IPS DF 4.7 (cell line): ENCODE results near the gene SGK2.

Experiments used
- DNase-seq: peaks from one replicate; pipeline ENCODE4 v3.0.0-alpha.2; 2013; ENCODE audit warnings: low spot score; ENCODE audit errors: extremely low read depth

The SGK2 gene

DNA sequence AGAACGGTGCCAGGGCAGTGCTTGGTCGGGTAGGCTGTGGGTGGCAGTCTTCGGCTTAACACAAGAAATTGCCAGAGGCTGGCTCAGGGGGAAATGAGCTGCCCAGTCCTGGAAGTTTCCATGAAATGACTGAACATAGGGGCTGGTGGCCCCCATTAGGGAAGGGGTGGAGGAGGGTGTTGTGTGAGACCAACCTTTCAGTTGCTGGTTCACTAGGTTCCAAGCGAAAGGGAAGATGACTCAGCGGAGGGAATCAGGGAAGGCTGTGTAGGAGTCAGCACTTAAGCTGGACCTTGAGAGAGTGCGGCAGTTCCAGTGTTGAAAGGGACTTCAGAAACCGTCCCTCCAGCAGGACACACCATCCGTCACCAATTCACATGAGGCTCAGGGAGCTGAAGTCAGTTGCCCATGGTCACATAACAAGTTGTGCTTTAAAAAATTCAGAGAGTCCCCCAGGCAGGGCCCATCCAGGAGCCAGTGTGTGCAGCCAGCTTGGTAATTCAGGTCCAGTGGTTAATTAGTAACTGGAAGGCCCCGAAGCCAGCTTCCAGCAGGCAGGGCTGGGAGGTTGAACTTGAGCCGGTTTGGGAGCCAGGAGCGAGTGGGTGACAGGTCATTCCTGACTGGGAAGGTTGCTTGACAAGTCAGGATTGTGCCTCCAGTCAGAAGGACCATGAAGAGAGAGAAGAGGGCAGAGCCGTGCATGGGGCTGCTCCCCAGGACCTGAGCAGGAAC is at the start of gene SGK2:
TSS of gene SGK2 (plus strand) at position 616 of the 735 bp plus-strand sequence. CDS start 7,469 bp downstream, outside the sequence.
- DNase-seq: no peak

DNA sequence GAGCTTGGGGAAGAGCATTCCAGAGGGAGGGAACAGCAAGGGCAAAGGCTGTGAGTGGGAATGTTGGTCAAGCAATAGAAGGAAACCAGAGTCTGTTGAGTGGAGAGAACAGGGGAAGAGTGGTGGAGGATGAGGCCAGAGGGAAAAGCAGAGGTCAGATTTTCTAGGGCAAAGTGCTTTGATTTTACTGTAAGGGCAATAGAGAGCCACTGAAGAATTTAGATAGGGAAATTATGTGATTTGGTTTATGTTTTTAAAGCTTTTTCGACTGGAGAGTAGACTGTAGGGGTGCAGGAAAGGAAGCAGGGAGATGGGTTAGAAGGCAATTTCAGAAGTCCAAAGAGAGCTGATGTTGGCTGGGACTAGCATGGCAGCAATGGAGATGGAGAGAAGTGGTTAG is 46.9 kb upstream of the SGK2 start:
- no peak for DNase-seq

DNA sequence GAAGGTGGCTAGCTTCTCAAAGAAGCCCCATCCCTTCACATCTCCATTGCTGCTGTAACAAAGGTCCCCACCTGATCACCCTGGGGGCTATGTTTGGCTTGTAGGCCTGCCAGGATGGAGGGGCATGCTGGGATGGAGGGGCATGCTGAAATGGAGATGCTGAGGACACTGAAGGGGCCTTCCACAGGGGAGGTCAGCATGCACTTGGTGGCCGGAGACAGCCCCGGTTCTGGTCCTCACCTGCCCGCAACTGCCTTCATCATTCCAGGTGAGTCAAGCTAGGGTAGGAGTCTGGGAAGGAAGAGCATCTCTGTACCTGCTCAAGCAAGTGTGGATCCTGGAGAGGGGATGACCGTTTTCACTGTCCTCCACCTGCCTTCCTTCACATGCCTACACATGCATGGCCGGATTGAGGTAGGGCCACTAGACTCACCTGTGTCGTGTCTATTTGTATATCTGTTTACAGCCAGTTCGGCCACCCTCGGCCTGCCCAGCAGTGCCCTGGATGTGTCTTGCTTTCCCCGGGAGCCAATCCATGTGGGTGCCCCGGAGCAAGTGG is 45.4 kb upstream of the SGK2 start:
- DNase-seq: no peak

DNA sequence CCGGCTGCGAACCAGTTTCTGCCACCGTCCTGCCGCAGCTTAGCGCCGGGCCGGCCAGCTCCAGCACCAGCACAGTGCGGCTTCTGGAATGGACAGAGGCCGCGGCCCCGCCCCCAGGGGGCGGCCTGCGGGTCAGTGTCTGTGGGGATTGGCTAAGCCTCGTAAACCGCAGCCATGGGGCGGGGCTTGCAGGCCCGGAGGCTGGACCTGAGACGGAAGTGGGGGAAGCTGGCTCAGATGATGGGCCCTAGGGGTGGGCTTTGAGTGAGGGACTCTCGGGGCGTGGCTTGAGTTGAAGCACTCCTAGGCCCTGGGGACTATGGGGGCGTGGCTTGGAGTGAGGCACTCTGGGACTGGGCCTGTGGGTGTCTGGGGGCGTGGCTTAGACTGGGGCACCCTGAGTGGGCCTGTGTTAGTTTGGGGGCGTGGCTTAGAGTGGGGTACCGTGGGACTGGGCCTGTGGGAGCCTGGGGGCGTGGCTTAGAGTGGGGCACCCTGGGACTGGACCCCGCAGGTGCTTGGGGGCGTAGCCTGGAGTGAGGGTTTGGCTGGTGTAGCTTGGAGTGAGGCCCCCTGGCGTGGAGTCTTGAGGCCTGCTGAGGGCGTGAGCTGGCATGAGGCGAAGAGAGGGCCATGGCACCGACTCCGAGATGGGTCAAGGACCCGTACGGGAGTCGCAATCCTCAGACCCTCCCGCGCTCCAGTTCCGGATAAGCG is 44.7 kb upstream of the SGK2 start:
- peak; percentile 79 for DNase-seq

DNA sequence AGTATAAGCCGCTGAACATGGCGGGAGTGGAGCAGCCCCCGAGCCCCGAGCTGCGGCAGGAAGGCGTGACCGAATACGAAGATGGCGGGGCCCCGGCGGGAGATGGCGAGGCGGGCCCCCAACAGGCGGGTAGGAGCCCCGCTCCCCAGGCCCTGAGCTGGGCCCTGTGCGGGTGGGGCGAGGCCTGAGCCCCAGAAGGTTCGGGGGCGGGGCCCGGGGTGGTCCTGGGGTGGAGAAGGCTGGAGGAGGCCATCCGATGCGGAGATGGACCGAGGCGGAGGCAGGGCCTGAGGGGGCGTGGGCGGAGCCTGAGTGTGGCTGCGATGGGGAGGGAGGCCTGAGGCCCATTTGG is 44.2 kb upstream of the SGK2 start:
- DNase-seq: no peak

DNA sequence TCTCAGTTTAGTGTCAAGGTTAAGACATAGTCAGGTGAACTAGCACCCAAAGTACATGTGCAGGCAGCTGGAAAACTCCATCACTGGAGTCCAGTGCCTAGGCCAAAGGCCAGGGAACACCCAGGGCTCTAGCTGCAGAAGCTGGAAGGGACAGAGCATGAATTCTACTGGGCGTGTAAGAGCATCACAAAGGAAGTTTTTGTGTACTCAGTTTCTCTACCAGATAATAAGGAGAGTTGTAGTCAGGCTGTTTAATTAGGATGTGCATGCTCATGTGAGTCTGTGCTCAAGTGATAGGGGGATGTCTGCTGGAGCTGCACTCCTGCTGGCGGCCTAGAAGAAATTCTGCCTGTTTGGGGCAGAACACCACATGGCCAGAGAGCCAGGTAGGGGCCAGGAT is 43.2 kb upstream of the SGK2 start:
- no peak for DNase-seq

DNA sequence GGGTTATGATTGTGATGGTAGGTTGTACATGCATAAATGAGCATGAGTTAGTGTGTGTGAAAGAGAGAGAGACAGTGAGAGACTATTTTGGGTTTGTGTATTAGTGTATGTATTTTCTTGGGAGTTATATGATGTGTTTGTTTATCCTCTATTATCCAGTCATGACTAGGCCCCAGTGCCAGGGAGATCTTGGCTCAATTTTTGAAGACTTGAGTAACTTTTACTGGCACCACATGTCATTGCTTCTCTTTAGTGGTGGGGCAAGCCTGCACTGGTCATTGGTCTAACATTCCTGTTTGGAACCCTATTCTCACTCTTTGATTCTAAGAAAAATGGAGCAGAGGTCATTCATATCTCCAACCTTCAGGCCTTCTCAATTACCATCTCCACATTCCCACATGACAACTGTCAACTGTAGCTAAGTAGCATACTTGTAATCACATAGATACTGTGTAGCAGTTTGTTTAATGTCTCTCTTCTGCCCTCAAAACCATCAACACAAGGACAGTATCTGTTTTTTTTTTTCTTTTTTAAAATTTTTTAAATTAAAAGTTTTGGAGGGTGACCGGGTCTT is 42.5 kb upstream of the SGK2 start:
- no peak for DNase-seq

DNA sequence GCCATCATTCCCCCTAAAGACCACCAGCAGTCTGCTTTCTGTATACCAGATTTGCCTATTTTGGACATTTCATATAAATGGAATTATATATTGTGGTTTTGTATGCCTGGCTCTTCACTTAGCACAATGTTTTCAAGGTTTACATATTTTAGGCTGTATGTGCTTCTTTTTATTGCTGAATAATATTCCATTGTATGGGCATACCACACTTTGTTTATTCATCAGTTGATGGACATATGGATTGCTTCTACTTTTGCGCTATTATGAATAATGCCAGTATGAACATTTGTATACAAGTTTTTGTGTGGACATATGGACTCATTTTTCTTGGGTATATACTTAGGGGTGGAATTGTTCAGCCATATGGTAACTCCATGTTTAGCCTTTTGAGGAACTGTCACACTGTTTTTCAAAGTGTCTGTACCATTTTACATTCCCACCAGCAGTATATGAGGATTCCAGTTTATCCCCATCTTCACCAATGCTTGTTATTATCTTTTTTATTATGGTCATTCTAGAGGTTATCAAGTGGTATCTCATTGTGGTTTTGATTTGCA is 38.7 kb upstream of the SGK2 start:
- DNase-seq: no peak

DNA sequence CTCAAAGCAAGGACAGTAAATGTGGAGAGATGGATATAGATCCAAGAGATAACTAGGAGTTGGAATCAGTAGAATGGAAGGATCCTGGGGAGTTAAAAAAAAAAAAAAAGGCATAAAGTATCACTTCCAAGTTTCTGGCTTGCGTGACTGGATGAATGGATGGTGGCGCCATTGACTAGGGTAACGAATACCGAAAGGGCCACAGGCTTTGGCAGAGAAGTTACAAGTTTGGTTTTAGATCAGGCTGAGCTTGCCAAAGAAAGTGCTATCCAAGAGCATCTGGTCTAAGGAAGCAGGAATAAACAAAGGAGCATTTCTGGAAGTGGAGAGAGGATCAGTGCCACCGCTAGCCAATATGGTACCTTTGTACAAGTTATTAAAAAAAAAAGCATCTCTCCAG is 33.8 kb upstream of the SGK2 start:
- no peak for DNase-seq

DNA sequence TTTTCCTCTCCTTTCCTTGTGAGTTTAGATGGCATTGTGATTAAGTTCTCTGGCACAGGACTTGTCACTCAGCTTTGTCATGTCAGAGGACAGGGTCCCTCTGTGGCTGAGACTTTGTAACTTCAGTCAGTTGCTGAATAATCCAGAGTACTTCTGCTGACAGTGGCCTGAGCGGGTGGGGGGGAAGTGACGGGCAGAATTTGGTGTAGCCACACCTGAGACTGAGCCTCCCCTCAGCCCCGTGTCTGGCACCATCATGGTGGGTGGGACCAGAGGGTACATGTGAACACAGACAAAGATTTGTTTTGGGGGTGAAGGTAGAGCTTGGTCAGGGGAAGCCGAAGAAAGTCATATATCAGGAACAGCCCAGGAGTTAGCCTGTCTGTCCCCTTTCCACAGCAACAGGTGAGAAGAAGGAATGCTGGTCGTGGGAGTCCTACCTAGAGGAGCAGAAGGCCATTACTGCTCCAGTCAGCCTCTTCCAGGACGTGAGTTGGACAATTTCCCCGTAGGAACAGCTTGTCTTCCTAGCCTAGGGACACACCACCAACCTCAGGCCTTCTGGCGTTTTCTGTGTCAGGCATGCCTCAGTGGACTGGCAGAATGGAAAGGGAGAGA is 30.5 kb upstream of the SGK2 start:
- no peak for DNase-seq

DNA sequence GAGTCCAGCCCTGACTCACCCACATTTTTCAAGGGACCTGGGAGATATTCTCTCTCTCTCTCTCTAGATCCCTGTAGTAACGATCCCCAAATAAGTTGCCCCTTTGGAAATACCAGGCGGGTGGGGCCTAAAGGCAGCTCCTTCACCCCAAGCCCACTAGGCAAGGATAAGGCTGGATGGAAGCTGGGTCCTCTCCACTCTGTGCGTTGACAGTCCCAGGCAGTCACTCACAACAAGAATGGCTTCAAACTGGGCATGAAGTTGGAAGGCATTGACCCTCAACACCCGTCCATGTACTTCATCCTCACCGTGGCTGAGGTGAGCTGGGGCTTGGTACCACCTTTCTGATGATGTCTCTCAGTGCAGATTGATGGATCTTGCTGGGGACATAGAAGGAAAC is 29.8 kb upstream of the SGK2 start:
- DNase-seq: no peak

DNA sequence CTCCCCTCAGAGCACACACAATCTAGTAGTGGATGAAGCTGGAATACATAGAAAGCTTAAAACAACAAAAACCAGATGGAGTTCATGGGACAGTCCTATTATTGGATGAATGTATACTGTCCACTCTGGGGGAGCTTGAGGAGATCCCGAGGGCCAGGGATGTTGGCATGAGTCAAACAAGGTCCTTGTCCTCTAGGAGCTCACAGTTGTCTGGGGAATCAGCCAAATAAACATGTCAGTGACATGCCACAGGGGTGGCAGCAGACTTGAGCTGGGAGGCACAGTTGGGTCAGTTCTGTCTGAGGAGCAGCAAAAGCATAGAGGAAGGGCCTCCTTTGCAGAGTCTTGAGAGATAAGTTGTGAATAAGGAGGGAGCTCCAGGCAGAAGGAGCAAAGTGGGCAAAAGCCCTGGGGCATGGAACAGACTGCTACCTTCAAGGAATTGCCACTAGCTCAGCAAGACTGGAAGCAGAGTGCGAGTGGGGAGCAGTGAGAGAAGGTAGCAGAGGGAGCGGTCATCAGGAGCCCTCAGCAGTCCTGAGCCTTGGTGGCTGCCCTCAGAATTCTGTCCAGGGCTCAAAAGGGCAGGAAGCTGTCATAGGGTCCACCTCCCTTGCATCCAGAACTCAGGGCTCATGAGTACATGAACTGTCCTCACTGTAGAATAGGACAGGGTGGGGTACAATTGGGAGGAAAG is 29.2 kb upstream of the SGK2 start:
- DNase-seq: no peak

DNA sequence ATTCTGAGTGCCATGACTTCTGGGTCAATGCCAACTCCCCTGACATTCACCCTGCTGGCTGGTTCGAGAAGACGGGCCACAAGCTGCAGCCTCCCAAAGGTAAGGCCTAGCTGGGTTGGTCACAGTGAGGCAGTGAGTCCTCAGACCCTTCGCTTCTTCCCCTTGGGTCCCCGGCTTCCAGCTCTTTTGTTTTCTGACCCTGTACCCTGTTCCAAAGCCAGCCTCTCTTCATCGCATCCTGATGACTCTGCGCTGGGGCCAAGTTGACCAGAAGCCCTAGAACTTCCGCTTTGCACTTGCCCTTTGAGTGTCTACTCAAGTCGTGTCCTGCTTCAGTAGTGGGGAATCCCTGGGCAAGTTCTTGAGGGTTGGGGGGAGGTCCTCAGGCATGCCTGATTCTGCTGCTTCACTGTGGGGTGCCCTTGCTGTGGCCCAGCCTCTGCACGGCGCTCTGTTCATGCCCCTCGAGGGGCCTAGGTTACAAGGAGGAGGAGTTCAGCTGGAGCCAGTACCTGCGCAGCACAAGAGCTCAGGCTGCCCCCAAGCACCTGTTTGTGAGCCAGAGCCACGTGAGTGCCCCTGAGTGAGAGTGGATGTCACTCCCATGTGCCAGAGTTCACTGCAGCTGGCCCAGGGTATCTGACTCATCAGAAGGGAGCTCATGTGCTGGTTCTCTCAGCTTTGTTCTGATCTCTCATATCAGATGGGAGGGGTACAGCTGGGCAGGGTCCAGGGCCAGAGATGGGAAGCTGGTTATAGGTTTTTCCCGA is 28.3 kb upstream of the SGK2 start:
- no peak for DNase-seq

DNA sequence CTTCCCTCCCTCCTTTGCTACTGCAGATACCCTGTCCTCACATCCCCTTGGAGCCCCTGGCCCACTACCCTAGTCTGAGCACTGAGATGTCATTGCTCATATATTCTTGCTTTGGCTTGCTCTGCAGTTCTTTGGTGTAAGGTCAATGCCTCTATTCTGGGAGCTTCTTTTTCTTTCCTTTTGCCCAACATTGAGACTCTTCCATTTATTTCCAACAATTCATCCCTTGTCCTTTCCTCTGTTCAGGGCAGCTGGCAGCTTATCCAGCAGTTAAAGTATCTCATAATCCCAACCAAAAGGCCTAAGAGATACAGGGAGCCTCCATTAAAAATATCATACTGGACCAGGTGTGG is 27.8 kb upstream of the SGK2 start:
- DNase-seq: no peak

DNA sequence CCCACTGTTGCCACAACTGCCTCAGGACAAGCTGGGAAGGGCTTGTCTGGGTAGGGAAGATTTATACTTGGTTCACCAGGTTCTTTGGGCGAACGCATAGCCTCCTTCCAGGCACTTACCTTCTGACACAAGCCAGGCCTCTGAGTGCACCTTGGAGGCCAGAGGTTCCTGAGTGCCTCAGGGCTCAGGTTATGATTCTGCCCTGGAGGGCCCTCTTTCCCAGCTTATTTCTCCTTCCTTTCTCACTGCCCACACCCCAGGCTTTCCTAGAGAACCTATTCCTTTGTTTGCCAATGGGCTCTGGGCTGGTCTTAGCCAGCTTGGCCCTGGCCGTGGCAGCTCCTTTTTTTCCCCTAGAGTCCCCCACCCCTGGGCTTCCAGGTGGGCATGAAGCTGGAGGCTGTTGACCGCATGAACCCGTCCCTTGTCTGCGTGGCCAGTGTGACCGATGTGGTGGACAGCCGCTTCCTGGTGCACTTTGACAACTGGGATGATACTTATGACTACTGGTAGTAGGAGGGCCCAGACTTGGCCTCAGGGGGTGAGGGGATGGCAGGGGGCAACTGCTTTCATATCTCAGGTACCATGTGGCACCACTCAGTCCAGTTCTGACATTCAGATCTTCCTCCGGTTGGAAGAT is 26.3 kb upstream of the SGK2 start:
- no peak for DNase-seq

DNA sequence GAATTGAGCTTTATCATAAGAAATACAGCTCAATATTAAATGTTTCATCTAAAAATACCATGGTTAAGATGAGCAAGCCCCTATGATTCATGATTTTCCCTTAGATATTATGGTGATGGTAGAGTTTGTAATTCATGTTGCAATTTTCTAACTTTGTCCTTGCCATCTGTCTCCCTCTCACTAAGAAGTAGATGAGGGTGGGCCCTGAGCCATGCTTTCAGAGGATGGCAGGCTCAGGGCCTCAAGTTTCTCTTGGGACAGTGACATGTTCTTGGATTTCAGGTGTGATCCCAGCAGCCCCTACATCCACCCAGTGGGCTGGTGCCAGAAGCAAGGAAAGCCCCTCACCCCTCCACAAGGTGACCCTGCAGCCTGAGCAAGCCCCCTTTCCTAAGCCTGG is 25.8 kb upstream of the SGK2 start:
- DNase-seq: no peak

DNA sequence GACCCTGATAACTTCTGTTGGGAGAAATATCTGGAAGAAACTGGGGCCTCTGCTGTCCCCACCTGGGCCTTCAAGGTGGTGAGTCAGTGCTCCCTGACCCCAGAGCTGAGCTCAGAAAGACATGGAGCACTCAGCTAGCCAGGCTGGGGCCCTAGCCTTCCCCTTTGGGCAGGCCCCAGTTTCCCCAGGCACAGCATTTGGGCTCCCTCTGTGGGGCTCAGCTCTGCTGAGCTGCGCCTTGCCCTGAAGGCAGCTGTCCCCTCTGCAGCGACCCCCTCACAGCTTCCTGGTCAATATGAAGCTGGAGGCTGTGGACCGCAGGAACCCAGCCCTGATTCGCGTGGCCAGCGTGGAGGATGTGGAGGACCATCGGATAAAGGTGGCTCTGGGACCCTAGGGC is 24.8 kb upstream of the SGK2 start:
- no peak for DNase-seq

DNA sequence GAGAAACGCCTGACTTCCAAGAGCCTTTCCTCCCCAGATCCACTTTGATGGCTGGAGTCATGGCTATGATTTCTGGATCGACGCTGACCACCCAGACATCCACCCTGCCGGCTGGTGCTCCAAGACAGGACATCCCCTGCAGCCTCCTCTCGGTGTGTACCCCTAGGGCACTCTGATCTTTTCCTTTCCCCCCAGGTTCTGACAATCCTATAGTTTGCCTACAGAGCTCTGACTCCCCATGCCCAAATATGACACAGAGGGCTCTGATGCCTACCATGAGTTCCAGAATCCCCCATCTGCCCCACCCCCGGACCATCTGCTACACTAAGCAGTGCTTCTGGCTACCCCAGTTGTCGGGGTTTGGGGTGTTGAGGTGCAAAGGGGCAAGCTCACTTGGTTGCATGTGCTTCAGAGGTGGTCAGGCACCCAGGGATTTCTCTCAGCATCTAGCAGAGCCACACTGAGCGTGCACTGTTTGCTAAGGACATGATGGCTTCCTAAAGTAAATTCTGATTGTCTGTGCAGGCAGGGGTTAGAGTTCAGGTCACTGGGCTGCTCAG is 24.0 kb upstream of the SGK2 start:
- DNase-seq: no peak

DNA sequence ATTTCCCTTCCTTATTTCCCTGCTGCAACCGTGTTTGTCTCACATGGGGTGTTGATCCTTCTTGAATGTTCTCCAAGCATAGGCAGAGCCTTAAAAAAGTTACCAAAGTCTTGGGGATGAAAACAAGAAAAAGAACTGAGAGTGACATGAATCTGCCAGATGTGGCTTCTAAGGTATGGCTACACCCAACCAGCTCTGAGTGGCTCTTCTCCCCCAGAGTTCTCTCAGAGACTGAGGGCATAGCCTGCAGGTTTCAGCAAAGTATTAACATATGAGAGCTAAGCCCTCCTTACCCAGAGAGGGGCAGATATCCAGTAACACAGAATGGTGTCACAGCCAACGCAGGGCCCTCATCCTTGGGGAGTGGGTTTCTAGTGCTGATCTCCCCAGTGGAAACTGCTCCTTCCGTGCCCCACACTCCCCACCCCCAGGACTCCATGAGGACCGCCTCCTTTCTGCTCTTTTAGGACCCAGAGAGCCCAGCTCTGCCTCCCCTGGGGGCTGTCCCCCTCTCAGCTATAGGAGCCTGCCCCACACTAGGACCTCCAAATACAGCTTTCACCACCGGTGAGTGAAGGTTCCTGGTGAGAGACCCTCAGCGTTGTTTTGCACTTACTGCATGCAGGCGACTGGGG is 23.3 kb upstream of the SGK2 start:
- DNase-seq: no peak
